OCI-LY1 (cell line): ENCODE results near the gene PTPN14.

Source experiments
- H2AFZ ChIP-seq: fragments of 200-600 bp; sonication (generic), shearing (Covaris generic); 2 replicates; pipeline ENCODE4 v1.6.0; 2014; ENCODE audit warnings: antibody characterized with exemption, mild to moderate bottlenecking, low read length
- H3F3A ChIP-seq: fragments of 200-600 bp; sonication (generic), shearing (Covaris generic); 2 replicates; pipeline ENCODE4 v1.6.0; 2014; ENCODE audit warnings: mild to moderate bottlenecking, antibody characterized with exemption, low read length, moderate library complexity; ENCODE audit not compliant: insufficient read depth
- H3K27ac ChIP-seq: fragments of 200-600 bp; sonication (generic); 2 replicates; pipeline ENCODE4 v1.5.1; 2014; ENCODE audit warnings: low read length, mixed run types, mild to moderate bottlenecking, low read depth; ENCODE audit not compliant: poor library complexity, severe bottlenecking
- H3K27me3 ChIP-seq: fragments of 200-600 bp; sonication (generic); 2 replicates; pipeline ENCODE4 v1.6.0; 2014; ENCODE audit warnings: antibody characterized with exemption, mild to moderate bottlenecking, low read length, moderate library complexity; ENCODE audit not compliant: insufficient read depth
- H3K36me3 ChIP-seq: fragments of 200-600 bp; sonication (generic); 2 replicates; pipeline ENCODE4 v1.6.1; 2014; ENCODE audit warnings: mild to moderate bottlenecking, antibody characterized with exemption, low read length, moderate library complexity, mixed read lengths; ENCODE audit not compliant: insufficient read depth
- H3K4me1 ChIP-seq: fragments of 200-600 bp; sonication (generic); 2 replicates; pipeline ENCODE4 v1.5.1; 2014; ENCODE audit warnings: mild to moderate bottlenecking, low read length, moderate library complexity; ENCODE audit not compliant: insufficient read depth, severe bottlenecking
- H3K4me2 ChIP-seq: fragments of 200-600 bp; sonication (generic), shearing (Covaris generic); 2 replicates; pipeline ENCODE4 v1.6.1; 2014; ENCODE audit warnings: low read length
- H3K4me3 ChIP-seq: fragments of 200-600 bp; sonication (generic); 2 replicates; pipeline ENCODE4 v1.5.1; 2014; ENCODE audit warnings: low read length, low read depth, mild to moderate bottlenecking, mixed read lengths; ENCODE audit not compliant: poor library complexity, severe bottlenecking
- H3K79me2 ChIP-seq: fragments of 200-600 bp; shearing (Covaris generic); 2 replicates; pipeline ENCODE4 v1.6.1; 2016; ENCODE audit warnings: mixed run types, low read length, mixed read lengths; ENCODE audit not compliant: insufficient read depth
- H3K9ac ChIP-seq: fragments of 200-600 bp; sonication (generic), shearing (Covaris generic); 2 replicates; pipeline ENCODE4 v1.6.1; 2014; ENCODE audit warnings: mild to moderate bottlenecking, low read length, mixed read lengths
- H3K9me2 ChIP-seq: fragments of 200-600 bp; sonication (generic), shearing (Covaris generic); 2 replicates; pipeline ENCODE4 v1.6.1; 2014; ENCODE audit warnings: low read depth, mild to moderate bottlenecking, low read length, mixed read lengths
- H3K9me3 ChIP-seq: fragments of 200-600 bp; shearing (Covaris generic); 2 replicates; pipeline ENCODE4 v1.6.1; 2014; ENCODE audit warnings: low read length, mixed read lengths
- H4K20me1 ChIP-seq: fragments of 200-600 bp; sonication (generic), shearing (Covaris generic); 2 replicates; pipeline ENCODE4 v1.6.0; 2016; ENCODE audit warnings: mild to moderate bottlenecking, low read length; ENCODE audit not compliant: insufficient read depth
- CTCF ChIP-seq: fragments of 200-600 bp; sonication (generic), shearing (Covaris generic); IDR thresholded peaks from 2 replicates; pipeline ENCODE4 v1.5.1; 2017; ENCODE audit warnings: mild to moderate bottlenecking, antibody characterized with exemption, low read length, moderate library complexity, mixed read lengths
- EZH2 ChIP-seq: fragments of 200-600 bp; sonication (generic), shearing (Covaris generic); IDR thresholded peaks from 2 replicates; pipeline ENCODE4 v1.8.0; 2017; ENCODE audit warnings: borderline replicate concordance, mixed run types, mild to moderate bottlenecking, antibody characterized with exemption, low read length, moderate library complexity, mixed read lengths

The PTPN14 gene

GRCh38 chr1:214563881-214564280, 12.5 kb upstream of the PTPN14 start:
- TF ChIP-seq CTCF (no peak), EZH2 (no peak)
- no peak overlapping the region for H3K4me3 ChIP-seq
- no peak overlapping the region for H3K4me2 ChIP-seq
- H3K9me2 ChIP-seq = no peaks in the 10 kb centered on the region
- no peaks in the 10 kb centered on the region for H3K79me2 ChIP-seq
- no peaks in the 10 kb centered on the region for H3K27me3 ChIP-seq
- H3K9ac ChIP-seq = no peak overlapping the region
- no peaks in the 10 kb centered on the region for H3K36me3 ChIP-seq
- H4K20me1 ChIP-seq = no peaks in the 10 kb centered on the region
- H3F3A ChIP-seq = no peaks in the 10 kb centered on the region
- H3K4me1 ChIP-seq = no peaks in the 10 kb centered on the region
- H3K9me3 ChIP-seq = no peaks in the 10 kb centered on the region
- H2AFZ ChIP-seq = no peak overlapping the region
- H3K27ac ChIP-seq = no peak overlapping the region

GRCh38 chr1:214557952-214558735, 6.7 kb upstream of the PTPN14 start:
- Histone ChIP-seq H3F3A (no peaks in the 10 kb centered on the region), H3K9me2 (no peaks in the 10 kb centered on the region), H3K9ac (no peak overlapping the region), H3K27ac (no peak overlapping the region), H3K27me3 (no peaks in the 10 kb centered on the region), H2AFZ (no peak overlapping the region), H3K79me2 (no peaks in the 10 kb centered on the region), H3K4me3 (no peak overlapping the region), H3K4me1 (no peaks in the 10 kb centered on the region), H3K9me3 (no peaks in the 10 kb centered on the region), H3K36me3 (no peaks in the 10 kb centered on the region), H3K4me2 (no peak overlapping the region), H4K20me1 (no peaks in the 10 kb centered on the region)
- no peak for TF ChIP-seq CTCF
- TF ChIP-seq EZH2 = no peak

GRCh38 chr1:214553142-214553710, 1.8 kb upstream of the PTPN14 start:
- Histone ChIP-seq H3K4me1 (no peaks in the 10 kb centered on the region), H3K36me3 (no peaks in the 10 kb centered on the region), H3K27ac (no peak overlapping the region), H3K79me2 (no peaks in the 10 kb centered on the region), H3K4me2 (no peak overlapping the region), H3K9me2 (no peaks in the 10 kb centered on the region), H3F3A (no peaks in the 10 kb centered on the region), H2AFZ (no peak overlapping the region), H3K4me3 (no peak overlapping the region), H3K9ac (no peak overlapping the region), H3K9me3 (no peaks in the 10 kb centered on the region), H4K20me1 (no peaks in the 10 kb centered on the region), H3K27me3 (no peaks in the 10 kb centered on the region)
- no peak for TF ChIP-seq EZH2
- no peak for TF ChIP-seq CTCF
